GM12891 (cell line): ENCODE results near the gene MYEOV.

ENCODE experiments used
- PAX5 ChIP-seq: IDR thresholded peaks from 2 replicates; pipeline ENCODE4 v1.6.1; 2011; ENCODE audit warnings: low read length, moderate library complexity, mild to moderate bottlenecking; ENCODE audit not compliant: insufficient read depth, severe bottlenecking
- POLR2A ChIP-seq: IDR thresholded peaks from 2 replicates; pipeline ENCODE4 v1.6.1; 2011; ENCODE audit warnings: low read depth, low read length, control low read depth
- POLR2AphosphoS5 ChIP-seq: IDR thresholded peaks from 2 replicates; pipeline ENCODE4 v1.6.1; 2011; ENCODE audit warnings: low read depth, low read length, control low read depth
- POU2F2 ChIP-seq: IDR thresholded peaks from 2 replicates; pipeline ENCODE4 v1.6.1; 2011; ENCODE audit warnings: low read depth, mild to moderate bottlenecking, control low read depth, low read length, moderate library complexity
- SPI1 ChIP-seq: IDR thresholded peaks from 2 replicates; pipeline ENCODE4 v1.6.1; 2011; ENCODE audit warnings: low read depth, low read length, control low read depth
- TAF1 ChIP-seq: IDR thresholded peaks from 2 replicates; pipeline ENCODE4 v1.6.1; 2011; ENCODE audit warnings: low read depth, low read length, control low read depth

DNA sequence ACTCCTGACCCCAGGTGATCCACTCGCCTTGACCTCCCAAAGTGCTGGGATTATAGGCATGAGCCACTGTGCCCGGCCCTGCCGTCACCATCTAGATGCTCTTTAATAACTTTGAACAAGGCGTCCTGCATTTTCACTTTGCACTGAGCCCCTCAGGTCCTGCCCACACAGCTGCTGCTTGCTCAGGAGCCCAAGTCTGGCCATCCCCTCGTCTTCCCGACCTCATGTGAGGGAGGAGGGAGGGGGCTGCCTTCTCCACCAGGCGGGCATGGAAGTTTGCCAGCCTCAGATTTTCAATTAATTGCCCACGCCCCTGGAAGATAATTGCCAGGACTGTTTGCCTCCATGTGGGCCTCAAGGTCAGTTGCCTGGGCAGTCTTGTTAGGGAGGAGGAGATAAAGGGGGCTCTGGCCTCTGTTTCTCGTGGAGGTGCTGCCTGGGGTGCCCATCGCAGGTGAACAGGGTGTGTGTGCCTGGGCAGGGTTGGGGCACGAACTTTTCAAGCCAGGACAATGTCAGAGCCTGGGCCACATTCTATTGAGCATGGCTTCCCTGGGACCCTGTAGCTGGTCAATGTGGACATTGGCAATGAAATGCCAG, 27.9 kb upstream of the MYEOV start:
- TF ChIP-seq POLR2A (no peak), TAF1 (no peak), POLR2AphosphoS5 (no peak), POU2F2 (no peak), PAX5 (no peak), SPI1 (no peak)
